ENCODE results near the gene GLYR1. TPM values are rescaled to one million over a fixed set of nuclear protein-coding genes. Genes with fewer than 3 reads are reported as not detected.
A peak's percentile ranks its signal among the peaks of the same experiment; 100 is the strongest.

The GLYR1 gene
- polyA plus RNA-seq, 2 of the 4 experiments (the other 2 are of a cell fraction), result 37.1 to 55.1 TPM

DNA sequence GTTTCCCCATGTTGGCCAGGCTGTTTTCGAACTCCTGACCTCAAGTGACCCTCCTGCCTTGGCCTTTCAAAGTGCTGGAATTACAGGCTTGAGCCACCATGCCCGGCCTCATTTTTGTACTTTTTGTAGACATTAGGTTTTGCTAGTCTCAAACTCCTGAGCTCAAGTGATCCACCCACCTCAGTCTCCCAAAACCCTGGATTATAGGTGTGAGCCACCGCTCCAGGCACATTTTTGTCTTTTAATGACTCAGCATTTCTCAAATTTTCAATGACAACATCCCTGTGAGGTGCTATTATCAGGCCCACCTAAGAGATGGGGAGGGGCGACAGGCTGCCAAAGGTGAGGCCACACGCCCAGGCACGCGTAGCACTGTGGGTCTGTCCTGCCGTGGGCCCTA lies 60.0 kb downstream of the GLYR1 start:
- CTCF ChIA-PET, result interaction anchor here (1.0 to 1.5 kb wide), 2 partner anchors 8 to 9 kb away, joined by 3 read pairs; partner anchors contain the start of gene SMIM22
- FAIRE-seq, result no peak
- Histone ChIP-seq H3K4me2 (0 out of 3 replicates have a peak overlapping the region, but pooled peaks have one; percentile 1), H3K4me1 (peaks cover 26% of the 10 kb centered on the region), H3K9me3 (no peaks in the 10 kb centered on the region), H3K27ac (peak overlapping the region; percentile 49 to 80; a peak in 3 of 6 replicates), H3K4me3 (no peak overlapping the region)
- POLR2A ChIA-PET, result no interaction called here
- 90% methylated on average over 8 of the region's 8 CpGs for WGBS (ENCODE audit: missing lambda C conversion rate)
- TF ChIP-seq TP53 (CRISPR knock-in tag; IDR thresholded peaks at IDR 0.05) (no peak), SREBF2 (IDR thresholded peaks at IDR 0.05) (no peak), RCOR1 (IDR thresholded peaks at IDR 0.05; ENCODE audit: low read depth, low read length) (no peak), RNF2 (IDR thresholded peaks at IDR 0.05; ENCODE audit: borderline replicate concordance, low read depth) (no peak), EHMT2 (IDR thresholded peaks at IDR 0.05; ENCODE audit: low read depth) (no peak), MAFK (IDR thresholded peaks at IDR 0.05; ENCODE audit: partially characterized antibody) (peak; percentile 97), NFE2L2 (conservative IDR thresholded peaks at IDR 0.05; ENCODE audit: low read length) (peak; percentile 88), MYC (IDR thresholded peaks at IDR 0.05; ENCODE audit: borderline replicate concordance, low read length) (no peak), GATA3 (IDR thresholded peaks at IDR 0.05; ENCODE audit: borderline replicate concordance) (no peak), CBX2 (IDR thresholded peaks at IDR 0.05; ENCODE audit: borderline replicate concordance, low read depth) (no peak)
- TF ChIP-seq, protein P1, sequence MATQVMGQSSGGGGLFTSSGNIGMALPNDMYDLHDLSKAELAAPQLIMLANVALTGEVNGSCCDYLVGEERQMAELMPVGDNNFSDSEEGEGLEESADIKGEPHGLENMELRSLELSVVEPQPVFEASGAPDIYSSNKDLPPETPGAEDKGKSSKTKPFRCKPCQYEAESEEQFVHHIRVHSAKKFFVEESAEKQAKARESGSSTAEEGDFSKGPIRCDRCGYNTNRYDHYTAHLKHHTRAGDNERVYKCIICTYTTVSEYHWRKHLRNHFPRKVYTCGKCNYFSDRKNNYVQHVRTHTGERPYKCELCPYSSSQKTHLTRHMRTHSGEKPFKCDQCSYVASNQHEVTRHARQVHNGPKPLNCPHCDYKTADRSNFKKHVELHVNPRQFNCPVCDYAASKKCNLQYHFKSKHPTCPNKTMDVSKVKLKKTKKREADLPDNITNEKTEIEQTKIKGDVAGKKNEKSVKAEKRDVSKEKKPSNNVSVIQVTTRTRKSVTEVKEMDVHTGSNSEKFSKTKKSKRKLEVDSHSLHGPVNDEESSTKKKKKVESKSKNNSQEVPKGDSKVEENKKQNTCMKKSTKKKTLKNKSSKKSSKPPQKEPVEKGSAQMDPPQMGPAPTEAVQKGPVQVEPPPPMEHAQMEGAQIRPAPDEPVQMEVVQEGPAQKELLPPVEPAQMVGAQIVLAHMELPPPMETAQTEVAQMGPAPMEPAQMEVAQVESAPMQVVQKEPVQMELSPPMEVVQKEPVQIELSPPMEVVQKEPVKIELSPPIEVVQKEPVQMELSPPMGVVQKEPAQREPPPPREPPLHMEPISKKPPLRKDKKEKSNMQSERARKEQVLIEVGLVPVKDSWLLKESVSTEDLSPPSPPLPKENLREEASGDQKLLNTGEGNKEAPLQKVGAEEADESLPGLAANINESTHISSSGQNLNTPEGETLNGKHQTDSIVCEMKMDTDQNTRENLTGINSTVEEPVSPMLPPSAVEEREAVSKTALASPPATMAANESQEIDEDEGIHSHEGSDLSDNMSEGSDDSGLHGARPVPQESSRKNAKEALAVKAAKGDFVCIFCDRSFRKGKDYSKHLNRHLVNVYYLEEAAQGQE (IDR thresholded peaks at IDR 0.05), result no peak
- no peak for ATAC-seq
- DNase-seq (ENCODE audit: low read depth in 1 of 2, low spot score in 1 of 2), result no peak

DNA sequence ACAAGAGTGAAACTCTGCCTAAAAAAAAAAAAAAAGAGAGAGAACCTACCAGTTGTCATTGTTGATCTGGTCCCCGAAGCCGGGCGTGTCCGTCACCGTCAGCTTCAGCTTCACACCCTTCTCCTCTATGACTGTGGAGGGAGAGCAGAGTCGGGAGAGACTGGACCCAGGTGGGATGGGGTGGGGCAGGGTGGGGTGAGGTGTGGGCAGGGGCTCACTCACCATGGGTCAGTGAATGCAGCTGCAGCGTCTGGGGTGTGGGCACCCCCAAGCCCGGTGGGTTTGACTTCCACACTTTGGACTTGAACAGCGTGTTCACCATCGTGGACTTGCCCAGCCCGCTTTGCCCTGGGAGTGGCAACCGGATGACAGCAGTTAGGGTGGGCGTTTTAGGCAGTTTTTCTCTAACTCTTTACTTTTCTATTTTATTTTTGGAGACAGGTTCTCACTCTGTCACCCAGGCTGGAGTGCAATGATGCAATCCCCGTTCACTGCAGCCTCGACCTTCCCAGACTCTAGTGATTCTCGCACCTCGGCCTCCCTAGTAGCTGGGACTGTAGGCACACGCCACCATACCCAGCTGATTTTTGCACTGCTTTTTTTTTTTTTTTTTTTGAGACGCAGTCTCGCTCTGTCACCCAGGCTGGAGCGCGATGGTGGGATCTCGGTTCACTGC lies 61.2 kb downstream of the GLYR1 start:
- ATAC-seq, result no peak
- ChIA-PET CTCF (interaction anchor here (0.6 kb wide), 1 partner anchor 29 kb away, joined by 3 read pairs; no protein-coding TSS in a partner anchor), POLR2A (no interaction called here)
- WGBS (ENCODE audit: missing lambda C conversion rate), result 85% methylated on average over 23 of the region's 23 CpGs
- no peaks in the 10 kb centered on the region for H3K9me3 ChIP-seq
- no peak overlapping the region for H3K4me2 ChIP-seq
- no peak overlapping the region for H3K4me3 ChIP-seq
- DNase-seq (ENCODE audit: low read depth in 1 of 2, low spot score in 1 of 2), result no peak
- FAIRE-seq, result no peak
- TF ChIP-seq BHLHE40 (IDR thresholded peaks at IDR 0.05; ENCODE audit: low read depth, low read length), result no peak
- no peak for TF ChIP-seq TP53 (CRISPR knock-in tag; IDR thresholded peaks at IDR 0.05)
- TF ChIP-seq ZFP36 (IDR thresholded peaks at IDR 0.05; ENCODE audit: borderline replicate concordance, partially characterized antibody), result no peak
- TF ChIP-seq PHF8 (IDR thresholded peaks at IDR 0.05; ENCODE audit: borderline replicate concordance, low read depth), result no peak
- TF ChIP-seq FOSL2 (IDR thresholded peaks at IDR 0.05), result no peak
- no peak for TF ChIP-seq FOSL2 (CRISPR knock-in tag; IDR thresholded peaks at IDR 0.05)
- no peak for TF ChIP-seq SREBF2 (IDR thresholded peaks at IDR 0.05)
- no peak for TF ChIP-seq HDAC2 (IDR thresholded peaks at IDR 0.05)
- TF ChIP-seq MAZ (IDR thresholded peaks at IDR 0.05; ENCODE audit: borderline replicate concordance, low read depth, low read length), result no peak
- TF ChIP-seq ZSCAN20 (CRISPR knock-in tag; IDR thresholded peaks at IDR 0.05), result no peak
- no peak for TF ChIP-seq TFCP2L1 (CRISPR knock-in tag; IDR thresholded peaks at IDR 0.05)
- no peak for TF ChIP-seq NPAS2 (CRISPR knock-in tag; IDR thresholded peaks at IDR 0.05; ENCODE audit: borderline replicate concordance)
- TF ChIP-seq CBX2 (IDR thresholded peaks at IDR 0.05; ENCODE audit: borderline replicate concordance, low read depth), result no peak
- TF ChIP-seq, protein P2, sequence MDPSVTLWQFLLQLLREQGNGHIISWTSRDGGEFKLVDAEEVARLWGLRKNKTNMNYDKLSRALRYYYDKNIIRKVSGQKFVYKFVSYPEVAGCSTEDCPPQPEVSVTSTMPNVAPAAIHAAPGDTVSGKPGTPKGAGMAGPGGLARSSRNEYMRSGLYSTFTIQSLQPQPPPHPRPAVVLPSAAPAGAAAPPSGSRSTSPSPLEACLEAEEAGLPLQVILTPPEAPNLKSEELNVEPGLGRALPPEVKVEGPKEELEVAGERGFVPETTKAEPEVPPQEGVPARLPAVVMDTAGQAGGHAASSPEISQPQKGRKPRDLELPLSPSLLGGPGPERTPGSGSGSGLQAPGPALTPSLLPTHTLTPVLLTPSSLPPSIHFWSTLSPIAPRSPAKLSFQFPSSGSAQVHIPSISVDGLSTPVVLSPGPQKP (IDR thresholded peaks at IDR 0.05; ENCODE audit: low read depth, low read length), result no peak
- TF ChIP-seq CBX8 (IDR thresholded peaks at IDR 0.05), result no peak
- TF ChIP-seq HEYL (CRISPR knock-in tag; IDR thresholded peaks at IDR 0.05), result no peak
- no peak for TF ChIP-seq POLR2AphosphoS2 (conservative IDR thresholded peaks at IDR 0.05; ENCODE audit: low read length)
- TF ChIP-seq, protein P1 (IDR thresholded peaks at IDR 0.05), result no peak
- no peak for TF ChIP-seq JUN (IDR thresholded peaks at IDR 0.05)
- no peak for TF ChIP-seq MAFK (IDR thresholded peaks at IDR 0.05; ENCODE audit: partially characterized antibody)
- no peak for TF ChIP-seq KDM5A (IDR thresholded peaks at IDR 0.05)
- no peak overlapping the region for H3K27ac ChIP-seq
- peaks cover 26% of the 10 kb centered on the region for H3K4me1 ChIP-seq

Data from A549 (cell line).